HFF-Myc (cell line): Measurements from ENCODE around the gene TNRC6A.
"Not testable (repeated sequence)": the region's sequence is repeated elsewhere in the genome, so short reads cannot be mapped to it uniquely, and the experiment has no call there.

Source experiments
- DNase-seq: peaks from one replicate; pipeline ENCODE4 v3.0.0-alpha.2; 2011; ENCODE audit warnings: low read depth; ENCODE audit errors: extremely low read depth
- H3K4me3 ChIP-seq: replicated peaks from 2 replicates; pipeline ENCODE4 v1.5.1; 2011; ENCODE audit warnings: low read depth, mild to moderate bottlenecking, control low read depth, low read length
- CTCF ChIP-seq: IDR thresholded peaks from 2 replicates; pipeline ENCODE4 v1.5.1; 2012; ENCODE audit warnings: mild to moderate bottlenecking, low read depth, low read length, control low read depth; ENCODE audit errors: missing control alignments

The TNRC6A gene

DNA sequence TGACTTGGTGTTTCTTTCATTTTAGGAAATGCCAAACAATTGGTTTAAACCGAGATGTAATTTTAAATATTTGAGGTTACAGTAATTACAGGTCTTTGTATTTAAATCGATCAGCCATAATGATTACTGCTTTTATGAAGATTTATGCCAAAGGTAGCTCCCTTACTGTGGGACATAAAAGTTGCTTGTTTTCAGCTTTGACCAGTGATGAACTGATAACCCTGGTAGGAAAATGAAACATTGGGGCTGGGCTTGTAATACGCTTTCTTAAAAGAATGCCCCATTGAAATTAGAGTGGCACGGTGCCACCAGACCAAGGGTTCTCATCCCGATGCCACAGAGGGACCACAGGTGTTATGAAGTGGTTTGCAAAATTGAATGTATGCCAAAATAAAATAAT is 7.3 kb downstream of the TNRC6A start:
- H3K4me3 ChIP-seq = no peak overlapping the region
- TF ChIP-seq CTCF = no peak
- no peak for DNase-seq

DNA sequence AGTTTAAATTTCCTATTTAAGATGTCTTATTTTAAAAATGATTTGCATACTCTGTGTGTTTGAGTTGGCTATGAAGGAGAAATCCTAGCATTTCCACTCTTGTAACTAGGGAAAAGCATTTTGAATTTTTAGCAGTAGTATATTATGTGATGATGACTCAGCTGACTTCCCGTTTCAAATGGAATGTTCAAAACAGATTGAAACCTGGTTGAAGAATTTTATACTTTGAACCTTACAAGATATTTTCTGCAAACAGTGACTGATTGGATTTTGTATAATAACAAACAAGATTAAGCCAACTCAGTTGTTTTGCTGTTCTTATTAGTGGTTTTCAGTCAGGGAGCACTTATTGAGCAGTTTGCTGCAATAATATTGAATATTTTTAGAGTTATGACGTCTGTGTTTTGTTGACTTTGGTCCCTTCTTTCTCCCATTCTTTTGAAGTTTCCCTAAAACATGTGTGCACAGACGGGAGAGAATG is 8.0 kb downstream of the TNRC6A start:
- DNase-seq = no peak
- TF ChIP-seq CTCF = no peak
- H3K4me3 ChIP-seq = no peak overlapping the region

DNA sequence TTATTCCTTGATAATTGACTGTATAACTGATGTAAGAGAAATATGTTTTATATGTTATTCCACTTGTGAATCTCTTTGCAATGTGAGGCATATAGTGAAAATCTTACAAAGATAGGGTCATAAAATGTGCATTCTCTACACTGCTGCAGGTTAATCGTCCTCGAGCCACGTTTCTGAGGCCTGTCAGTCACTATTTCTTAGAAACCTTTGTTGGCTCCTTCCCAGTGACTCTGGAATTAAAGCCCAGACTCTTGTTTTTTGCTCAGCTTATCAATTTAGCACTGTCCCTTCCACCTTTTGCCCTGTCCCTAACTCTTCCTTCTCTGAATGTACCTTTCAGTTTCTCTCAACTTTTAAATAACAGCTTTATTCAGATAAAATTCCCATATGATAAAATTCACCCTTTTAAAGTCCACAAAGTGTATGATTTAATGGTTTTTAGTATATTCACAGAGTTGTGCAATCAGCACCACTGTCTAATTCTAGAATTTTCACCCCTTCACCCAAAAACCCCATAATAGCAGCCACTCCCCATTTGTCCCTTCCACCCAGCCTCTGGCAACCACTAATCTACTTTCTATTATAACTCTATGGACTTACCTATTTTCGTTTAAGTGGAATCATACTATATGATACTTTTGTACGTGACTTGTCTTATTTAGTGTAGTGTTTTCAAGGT is 8.6 kb downstream of the TNRC6A start:
- no peak for DNase-seq
- H3K4me3 ChIP-seq = no peak overlapping the region
- TF ChIP-seq CTCF = no peak

- H3K4me3 ChIP-seq = no peak overlapping the region
- no peak for DNase-seq
- no peak for TF ChIP-seq CTCF
Observed at GRCh38 chr16:24738895-24739294, 9.4 kb downstream of the TNRC6A start.

DNA sequence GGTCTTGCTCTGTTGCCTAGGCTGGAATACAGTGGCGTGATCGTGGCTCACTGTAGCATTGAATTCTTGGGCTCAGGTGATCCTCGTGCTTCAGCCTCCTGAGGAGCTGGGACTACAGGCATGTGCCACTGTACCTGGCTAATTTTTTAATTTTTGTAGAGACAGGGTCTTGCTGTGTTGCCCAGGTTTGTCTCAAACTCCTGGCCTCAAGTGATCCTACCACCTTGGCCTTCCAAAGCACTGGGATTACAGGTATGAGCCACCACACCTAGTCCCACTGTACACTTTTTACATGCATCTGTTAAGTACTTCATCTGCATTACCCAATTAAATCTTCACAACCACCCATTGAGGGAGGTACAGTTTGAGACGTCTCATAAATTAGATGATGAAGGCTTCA is 12.4 kb downstream of the TNRC6A start:
- H3K4me3 ChIP-seq = no peak overlapping the region
- TF ChIP-seq CTCF = no peak
- no peak for DNase-seq

- DNase-seq, H3K4me3 ChIP-seq: not testable (repeated sequence)
Observed at GRCh38 chr16:24742610-24743009, 13.2 kb downstream of the TNRC6A start.

GRCh38 chr16:24745391-24745790 is 15.9 kb downstream of the TNRC6A start:
- no peak overlapping the region for H3K4me3 ChIP-seq
- TF ChIP-seq CTCF = no peak
- no peak for DNase-seq
